Measurements from ENCODE around the gene SLC25A33.
"Not testable (repeated sequence)": the region's sequence is repeated elsewhere in the genome, so short reads cannot be mapped to it uniquely, and the experiment has no call there.

Gene SLC25A33

GRCh38 chr1:9539165-9539828, at the start of gene SLC25A33:
SLC25A33 (plus strand) TSS chr1:9539465; CDS start chr1:9539692, 227 bp downstream.
- in situ Hi-C loops (cut with MboI; ENCODE audit: low sequenced_read_pairs), result no loop called here

- in situ Hi-C loops (cut with MboI; ENCODE audit: low sequenced_read_pairs), result loop anchor here (25.0 kb wide), 1 partner anchor 378 kb away; no protein-coding TSS in a partner anchor
Observed at GRCh38 chr1:9490605-9491339, 48.5 kb upstream of the SLC25A33 start.

GRCh38 chr1:9493326-9493725, 45.9 kb upstream of the SLC25A33 start:
- in situ Hi-C loops (cut with MboI; ENCODE audit: low sequenced_read_pairs), result loop anchor here (25.0 kb wide), 1 partner anchor 381 kb away; no protein-coding TSS in a partner anchor

- in situ Hi-C loops (cut with MboI; ENCODE audit: low sequenced_read_pairs), result loop anchor here (25.0 kb wide), 1 partner anchor 383 kb away; no protein-coding TSS in a partner anchor
Observed at GRCh38 chr1:9494936-9495758, 44.1 kb upstream of the SLC25A33 start.

GRCh38 chr1:9495854-9496374, 43.4 kb upstream of the SLC25A33 start:
- in situ Hi-C loops (cut with MboI; ENCODE audit: low sequenced_read_pairs), result loop anchor here (25.0 kb wide), 1 partner anchor 384 kb away; no protein-coding TSS in a partner anchor

- in situ Hi-C loops (cut with MboI; ENCODE audit: low sequenced_read_pairs), result loop anchor here (10.0 kb wide), 1 partner anchor 84 kb away; the partner anchor contains the start of gene TMEM201
Observed at GRCh38 chr1:9500756-9501754, 38.2 kb upstream of the SLC25A33 start.

GRCh38 chr1:9503001-9503675, 36.1 kb upstream of the SLC25A33 start:
- in situ Hi-C loops (cut with MboI; ENCODE audit: low sequenced_read_pairs), result loop anchor here (10.0 kb wide), 1 partner anchor 82 kb away; the partner anchor contains the start of gene TMEM201

- in situ Hi-C loops (cut with MboI; ENCODE audit: low sequenced_read_pairs), result loop anchor here (10.0 kb wide), 1 partner anchor 80 kb away; the partner anchor contains the start of gene TMEM201
Observed at GRCh38 chr1:9505143-9505542, 34.1 kb upstream of the SLC25A33 start.

- in situ Hi-C loops (cut with MboI; ENCODE audit: low sequenced_read_pairs), result loop anchor here (10.0 kb wide), 1 partner anchor 78 kb away; the partner anchor contains the start of gene TMEM201
Observed at GRCh38 chr1:9506901-9507300, 32.4 kb upstream of the SLC25A33 start.

GRCh38 chr1:9510130-9510529, 29.1 kb upstream of the SLC25A33 start:
- in situ Hi-C loops (cut with MboI; ENCODE audit: low sequenced_read_pairs), result no loop called here

- in situ Hi-C loops (cut with MboI; ENCODE audit: low sequenced_read_pairs), result not testable (repeated sequence)
Observed at GRCh38 chr1:9515550-9515949, 23.7 kb upstream of the SLC25A33 start.

- in situ Hi-C loops (cut with MboI; ENCODE audit: low sequenced_read_pairs), result no loop called here
Observed at GRCh38 chr1:9518454-9518998, 20.7 kb upstream of the SLC25A33 start.

- in situ Hi-C loops (cut with MboI; ENCODE audit: low sequenced_read_pairs), result no loop called here
Observed at GRCh38 chr1:9520411-9520810, 18.9 kb upstream of the SLC25A33 start.

GRCh38 chr1:9529190-9529589, 10.1 kb upstream of the SLC25A33 start:
- in situ Hi-C loops (cut with MboI; ENCODE audit: low sequenced_read_pairs), result no loop called here

GRCh38 chr1:9530320-9530719, 8.9 kb upstream of the SLC25A33 start:
- in situ Hi-C loops (cut with MboI; ENCODE audit: low sequenced_read_pairs), result no loop called here

GRCh38 chr1:9534953-9535352, 4.3 kb upstream of the SLC25A33 start:
- in situ Hi-C loops (cut with MboI; ENCODE audit: low sequenced_read_pairs), result no loop called here

GRCh38 chr1:9536301-9536700, 3.0 kb upstream of the SLC25A33 start:
- in situ Hi-C loops (cut with MboI; ENCODE audit: low sequenced_read_pairs), result no loop called here

- in situ Hi-C loops (cut with MboI; ENCODE audit: low sequenced_read_pairs), result no loop called here
Observed at GRCh38 chr1:9537863-9538668, 1.2 kb upstream of the SLC25A33 start.

Data from HL-60/S4 (cell line).